T-helper 2 cell treated with Interferon-gamma antibody and Interleukin-4, amounts not matched to agents 100 ng/mL and 5 ng/mL, for 36 hours (primary cell): Measurements from ENCODE around the gene HMGB4. TPM values are rescaled to one million over a fixed set of nuclear protein-coding genes. Genes with fewer than 3 reads are reported as not detected.

ENCODE experiments used
- intact Hi-C: fragments of 100-400 bp; cut with micrococcal nuclease; formaldehyde crosslinking; loops from one replicate; pipeline ENCODE4 v1.15.1; 2023
- total RNA-seq: library from RNA; stranded (reverse); gene quantifications from 2 replicates; pipeline ENCODE4 v1.2.3, GENCODE V29; 2022

The HMGB4 gene
- total RNA-seq, 1 donor from 2014 or later: not detected

GRCh38 chr1:33848205-33848937, 15.5 kb upstream of the HMGB4 start:
- intact Hi-C loops: no loop called here

DNA sequence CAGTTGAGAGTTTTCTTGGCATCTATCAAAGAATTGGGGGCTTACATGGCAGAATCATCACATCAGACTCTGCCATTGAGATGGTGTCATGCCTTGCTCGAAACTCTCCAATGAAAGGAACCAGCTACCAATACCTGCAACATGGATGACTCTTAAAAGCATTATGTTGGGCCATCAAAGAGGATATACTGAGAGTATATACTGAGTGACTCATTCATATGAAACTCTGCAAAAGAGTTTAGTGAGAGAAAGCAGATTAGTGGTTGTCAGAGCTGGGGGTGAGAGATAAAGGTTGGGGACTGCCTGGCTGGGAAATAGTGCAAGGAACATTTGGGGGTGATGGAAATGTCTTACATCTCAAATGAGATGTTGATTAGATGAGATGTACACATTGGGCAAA, 14.7 kb upstream of the HMGB4 start:
- intact Hi-C loops: no loop called here

- intact Hi-C loops: no loop called here
Observed at GRCh38 chr1:33850481-33850880, 13.4 kb upstream of the HMGB4 start.

DNA sequence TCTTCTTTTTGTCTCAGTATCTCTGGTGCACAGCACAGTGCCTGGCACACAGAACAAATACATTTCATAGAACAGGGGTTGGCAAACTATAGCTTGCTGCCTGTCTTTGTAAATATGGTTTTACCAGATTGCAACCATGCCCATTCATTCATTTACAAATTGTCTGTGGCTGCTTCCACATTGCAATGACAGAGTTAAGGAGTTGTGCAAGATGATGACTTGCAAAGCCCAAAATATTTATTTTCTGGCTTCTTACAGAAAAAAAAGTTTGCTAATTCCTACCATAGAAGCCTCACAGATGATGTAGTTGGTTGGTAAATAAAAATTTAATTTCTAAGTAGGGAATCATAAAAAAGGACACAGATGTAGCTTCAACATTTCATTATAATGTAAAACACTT, 11.2 kb upstream of the HMGB4 start:
- intact Hi-C loops: no loop called here

- intact Hi-C loops: no loop called here
Observed at GRCh38 chr1:33853431-33853830, 10.4 kb upstream of the HMGB4 start.

- intact Hi-C loops: no loop called here
Observed at GRCh38 chr1:33854091-33854490, 9.8 kb upstream of the HMGB4 start.

DNA sequence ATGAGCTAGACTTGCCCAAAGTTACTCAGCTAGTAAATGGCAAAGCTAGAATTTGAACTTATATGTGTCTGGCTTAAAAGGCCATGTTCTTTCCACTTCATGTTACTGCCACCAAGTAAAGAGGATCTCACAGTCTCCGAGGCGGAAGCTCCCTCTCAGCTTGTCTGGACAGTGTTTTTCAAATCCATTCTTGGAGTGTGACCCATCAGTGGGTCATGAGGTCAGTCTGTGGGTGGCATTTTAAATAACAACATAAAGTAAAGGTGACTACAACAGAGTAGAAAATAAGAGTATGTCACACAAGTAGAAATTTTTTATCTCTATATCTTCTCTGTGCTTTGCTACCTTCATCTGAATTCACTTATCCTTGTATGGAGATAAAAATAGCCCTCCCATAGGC, 3.2 kb upstream of the HMGB4 start:
- intact Hi-C loops: no loop called here

GRCh38 chr1:33864460-33865389, 846 bp downstream of the HMGB4 start:
- intact Hi-C loops: no loop called here

GRCh38 chr1:33866281-33866680, 2.4 kb downstream of the HMGB4 start:
- intact Hi-C loops: no loop called here

DNA sequence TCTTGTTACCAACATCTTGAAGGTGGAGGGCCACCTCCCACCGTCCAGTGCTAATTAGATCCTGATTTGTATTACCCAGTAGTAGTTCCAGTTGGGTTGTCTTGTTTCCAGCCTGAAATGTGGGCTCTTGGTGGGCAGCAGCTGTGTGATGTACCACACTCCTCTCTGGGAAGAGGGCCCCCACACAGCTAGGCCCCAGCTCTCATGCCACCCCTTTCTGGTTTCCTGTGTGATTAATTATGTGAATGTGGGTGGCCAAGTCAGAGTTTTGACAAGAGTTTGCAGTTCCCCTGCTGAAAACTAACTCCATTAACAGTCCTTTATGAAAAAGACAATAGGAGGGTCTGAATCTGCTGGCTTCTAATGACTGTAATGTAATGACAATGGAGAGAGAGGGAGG, 3.8 kb downstream of the HMGB4 start:
- intact Hi-C loops: no loop called here

- intact Hi-C loops: no loop called here
Observed at GRCh38 chr1:33872275-33872674, 8.4 kb downstream of the HMGB4 start.

DNA sequence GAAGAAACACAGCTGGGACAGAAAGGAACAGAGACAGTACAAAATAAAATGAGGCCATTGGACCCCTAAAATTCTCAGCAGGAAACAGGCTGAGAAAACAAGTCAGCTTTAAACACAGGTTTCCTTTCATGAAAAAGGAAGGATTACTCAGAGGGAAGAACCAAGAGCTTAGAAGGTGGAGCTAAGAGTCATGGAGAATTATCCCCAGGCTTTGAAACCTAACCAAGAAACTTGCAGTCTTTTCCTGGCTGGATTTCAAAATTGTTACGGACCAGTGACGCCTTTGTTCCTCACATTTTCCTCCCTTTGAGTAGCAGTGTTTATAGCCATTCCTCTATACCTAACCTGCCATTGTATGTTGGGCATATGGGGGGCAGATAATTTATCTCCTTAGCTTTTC, 8.8 kb downstream of the HMGB4 start:
- intact Hi-C loops: no loop called here

DNA sequence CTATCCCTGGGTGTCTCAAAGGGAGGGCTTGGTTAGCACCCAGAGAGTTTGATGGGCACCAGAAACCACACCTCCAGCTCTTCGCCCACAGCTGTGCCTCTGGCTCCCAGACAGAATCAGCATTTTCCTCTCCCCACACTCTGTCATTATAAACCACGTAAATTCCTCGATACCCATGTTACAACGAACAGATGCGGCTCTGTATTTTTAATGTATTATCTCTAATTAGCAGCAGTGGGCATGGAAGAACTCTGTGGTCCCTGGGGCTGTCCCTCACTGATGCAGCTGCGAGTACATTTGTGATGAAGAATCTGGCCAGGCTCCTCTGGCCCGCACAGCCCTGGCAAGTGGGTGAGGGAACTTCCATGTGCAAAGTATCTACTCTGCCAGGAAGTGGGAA, 10.8 kb downstream of the HMGB4 start:
- intact Hi-C loops: no loop called here

DNA sequence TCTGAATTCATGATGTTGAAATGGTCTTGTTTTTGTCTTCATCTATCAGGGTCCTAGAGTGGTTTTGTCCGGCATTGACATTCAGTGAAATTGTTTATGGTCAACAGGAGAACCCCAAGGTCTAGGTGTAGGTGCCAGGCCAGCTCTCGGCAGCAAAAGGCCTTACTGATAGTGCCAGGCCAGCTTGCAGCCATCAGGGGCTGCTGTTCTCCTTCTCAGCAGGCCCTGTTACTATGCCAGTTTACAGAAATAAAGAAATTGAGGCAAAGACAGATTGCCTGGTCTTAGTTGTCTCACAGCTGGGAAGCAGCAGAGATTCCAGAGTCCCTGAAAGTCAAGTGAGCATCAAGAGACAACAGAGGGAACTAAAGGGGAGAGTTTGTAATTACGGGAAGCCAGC, 12.0 kb downstream of the HMGB4 start:
- intact Hi-C loops: no loop called here

GRCh38 chr1:33876970-33877650, 13.2 kb downstream of the HMGB4 start:
- intact Hi-C loops: no loop called here

GRCh38 chr1:33878392-33878791, 14.5 kb downstream of the HMGB4 start:
- intact Hi-C loops: no loop called here

GRCh38 chr1:33880305-33880704, 16.4 kb downstream of the HMGB4 start:
- intact Hi-C loops: no loop called here

DNA sequence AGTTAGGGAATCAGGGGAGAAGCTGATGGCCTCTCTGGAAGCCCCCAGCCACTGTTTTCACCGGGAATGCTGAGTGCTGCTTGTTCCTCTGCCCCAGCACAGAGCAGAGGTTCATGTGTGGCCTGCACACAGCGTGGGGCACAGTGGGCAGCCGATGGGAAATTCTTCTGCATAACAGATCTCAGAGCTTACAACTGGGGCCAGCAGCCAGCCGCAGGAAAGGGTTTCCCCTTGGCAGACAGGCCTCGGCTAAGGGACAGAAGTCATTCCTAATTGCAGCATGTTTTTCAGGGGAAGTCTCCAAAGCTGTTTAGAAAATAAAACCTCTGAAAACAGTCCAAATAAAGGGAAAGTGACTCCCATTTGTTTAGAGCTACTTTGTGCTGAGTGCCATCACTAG, 22.6 kb downstream of the HMGB4 start:
- intact Hi-C loops: no loop called here

DNA sequence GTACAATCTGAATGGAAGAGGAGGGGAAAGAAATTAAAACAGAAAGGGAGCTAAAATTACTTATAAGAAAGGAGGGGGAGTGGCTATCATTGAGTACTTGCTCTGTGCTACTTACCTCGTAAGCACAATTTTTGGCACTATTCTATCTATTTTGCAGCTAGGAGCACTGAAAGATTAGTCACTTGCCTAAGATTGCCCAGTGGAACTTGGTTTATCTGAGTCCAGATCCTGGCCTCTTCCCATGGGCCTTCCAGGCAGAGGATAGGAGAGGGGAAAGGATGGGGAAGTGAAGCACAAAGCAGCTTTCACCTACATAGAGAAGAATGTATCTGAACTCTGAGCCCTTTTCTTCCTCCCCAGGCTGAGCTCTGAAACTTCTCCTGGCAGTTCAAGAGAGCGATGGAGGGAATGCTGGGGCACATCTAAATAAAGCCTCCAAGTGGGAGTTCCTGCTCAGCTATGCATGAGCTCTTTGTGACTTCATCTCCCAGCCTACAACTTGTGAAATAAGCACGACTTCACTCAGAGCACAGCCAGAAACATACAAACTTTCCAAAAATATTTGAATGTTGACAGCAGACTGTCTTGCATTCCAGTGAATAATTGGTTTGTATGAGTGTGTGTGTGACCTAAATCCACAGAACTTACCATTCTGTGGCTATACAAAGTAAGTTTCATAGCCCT, 29.4 kb downstream of the HMGB4 start:
- intact Hi-C loops: no loop called here

DNA sequence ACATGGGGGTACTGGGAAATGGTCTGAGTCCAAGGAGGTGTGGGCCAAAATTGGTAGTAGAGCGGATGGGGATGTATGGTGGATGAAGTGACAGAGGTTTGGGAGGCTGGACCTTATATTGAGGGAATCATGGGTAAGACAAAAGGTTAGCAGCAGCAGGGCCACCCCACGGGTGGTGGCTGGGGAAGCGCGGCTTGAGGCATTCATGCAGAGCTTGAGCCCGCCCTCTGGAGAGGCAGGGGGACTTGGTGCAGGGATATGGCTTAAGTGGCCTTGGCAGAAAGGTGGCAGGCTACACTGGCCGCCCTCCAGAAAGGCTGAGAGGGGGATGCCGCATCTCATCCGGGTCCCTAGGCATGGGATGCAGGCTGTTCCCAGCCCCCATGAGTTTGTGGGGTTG, 31.5 kb downstream of the HMGB4 start:
- intact Hi-C loops: no loop called here

DNA sequence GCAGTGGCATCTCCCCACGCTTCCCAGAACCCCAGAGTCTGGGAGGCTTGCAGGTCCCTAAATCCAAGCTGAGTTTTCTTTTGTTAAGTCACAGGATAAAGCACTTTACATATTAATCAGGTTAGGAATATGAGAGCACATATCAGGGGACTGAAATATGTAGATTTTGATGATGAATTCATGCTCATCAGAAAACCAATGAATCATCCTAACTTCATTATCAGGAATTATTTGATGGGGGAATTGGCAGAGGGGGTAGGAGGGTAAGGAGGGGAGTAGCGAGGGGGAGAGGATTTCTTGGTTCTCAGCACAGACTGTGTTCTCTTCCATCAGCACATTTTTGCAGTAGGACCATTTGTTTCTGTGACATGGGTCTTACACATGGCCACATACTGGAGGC, 32.1 kb downstream of the HMGB4 start:
- intact Hi-C loops: no loop called here
